Ovary (tissue), 9 donors: ENCODE results near the gene KRTAP10-2. TPM values are rescaled to one million over a fixed set of nuclear protein-coding genes. Genes with fewer than 3 reads are reported as not detected.

Source experiments
- DNase-seq, 5 donors: peaks; one replicate each; pipeline ENCODE4 v3.0.0-alpha.2; 2019 to 2020
- H3K27ac ChIP-seq, 2 donors: fragments of 200-600 bp; one replicate each; pipeline versions ENCODE4 v1.5.1 to v1.8.0; 2019 to 2022
- H3K27me3 ChIP-seq: fragments of 200-600 bp; one replicate; pipeline ENCODE4 v1.8.0; 2022
- H3K36me3 ChIP-seq: fragments of 200-600 bp; sonication (generic); one replicate; pipeline ENCODE4 v1.5.1; 2019
- H3K4me1 ChIP-seq: one replicate; pipeline ENCODE4 v1.8.1; 2013; ENCODE audit warnings: mild to moderate bottlenecking, moderate library complexity; ENCODE audit not compliant: insufficient read depth
- H3K4me3 ChIP-seq: fragments of 200-600 bp; sonication (generic); one replicate; pipeline ENCODE4 v1.5.1; 2017
- H3K9me3 ChIP-seq, 2 donors: fragments of 200-600 bp in 1 of 2; sonication (generic) in 1 of 2; one replicate each; pipeline versions ENCODE4 v1.5.1 to v1.8.1; 2013 to 2019; ENCODE audit warnings: mild to moderate bottlenecking in 1 of 2, moderate library complexity in 1 of 2
- CTCF ChIP-seq, 3 donors: fragments of 450-650 bp in 2 of 3; fragments of 200-600 bp in 1 of 3; IDR thresholded peaks; one replicate each; pipeline versions ENCODE4 v1.5.1 to v1.8.0; 2016 to 2022; ENCODE audit warnings: antibody characterized with exemption in 3 of 3, mild to moderate bottlenecking in 1 of 3
- EP300 ChIP-seq: sonication (generic); formaldehyde crosslinking; IDR thresholded peaks from one replicate; pipeline ENCODE4 v1.6.1; 2017; ENCODE audit warnings: antibody characterized with exemption
- POLR2A ChIP-seq: fragments of 450-650 bp; IDR thresholded peaks from one replicate; pipeline ENCODE4 v1.6.1; 2017; ENCODE audit warnings: antibody characterized with exemption, mild to moderate bottlenecking, moderate library complexity
- WGBS, 3 donors: extraction: QIAGEN DNeasy Blood & Tissue Kit in 1 of 3; methylation state at CpG; one replicate each; pipeline versions ENCODE4 v1.1.5 to v1.1.7; 2013 to 2017; 5-methylcytosine and 5-hydroxymethylcytosine counted together
- intact Hi-C, 4 donors: fragments of 100-400 bp; cut with DNase I; formaldehyde crosslinking; loops; one replicate each; pipeline versions ENCODE4 v1.11.0 to v1.15.1; 2022 to 2023
- polyA plus RNA-seq, 2 donors: library from polyadenylated mRNA; stranded (reverse); fragments of 200-250 nt in 1 of 2; fragments of 350-450 nt in 1 of 2; fragmentation: Illumina TruSeq in 1 of 2; extraction: RNeasy Lipid Tissue Mini Kit (QIAGEN cat#74804) in 1 of 2; gene quantifications; one replicate each; pipeline ENCODE4 v1.2.3, GENCODE V29; 2013 to 2014
- total RNA-seq, 7 donors: library from RNA; depleted of rRNA in 2 of 7; stranded (reverse); fragments of >200 nt in 2 of 7; fragmentation: NEBNext Ultra II Directional in 3 of 7; extraction: Animal tissue kit (Norgen Biotek cat#: 25700) in 3 of 7; gene quantifications; one replicate each; pipeline versions ENCODE4 v1.1.0 to v1.2.4, GENCODE V29; 2016 to 2023
- donor health status: DM: no; HTN: no; CAD: no; lungs with moderate emphysema.
- donor health status: DM: no; HTN: no; CAD: no.
- donor health status: Bipolar disorder and iron deficiency.
- donor health status: DM: yes; HTN: yes; CAD: no.
- donor health status: DM: no; HTN: no; CAD: no.
- donor health status: DM: yes; HTN: yes; CAD: no.

The KRTAP10-2 gene
- total and polyA plus RNA-seq, 9 donors: not detected

- Histone ChIP-seq H3K36me3 (no peaks in the 10 kb centered on the region), H3K4me1 (peaks cover 1% of the 10 kb centered on the region), H3K27ac (no peak overlapping the region), H3K9me3 (no peaks in the 10 kb centered on the region), H3K27me3 (no peaks in the 10 kb centered on the region), H3K4me3 (no peak overlapping the region)
- no peak for TF ChIP-seq POLR2A
- intact Hi-C loops: loop anchor here in 2 of 4 donors (2.0 to 10.0 kb wide), 2 partner anchors 19 to 283 kb away; no protein-coding TSS in a partner anchor
- 65% methylated on average over 8 of the region's 8 CpGs for WGBS, 3 donors
- no peak for DNase-seq
These were observed 39.4 kb downstream of the KRTAP10-2 start for GRCh38 chr21:44511938-44512275.

GRCh38 chr21:44511219-44511937, 39.9 kb downstream of the KRTAP10-2 start:
- Histone ChIP-seq H3K9me3 (no peaks in the 10 kb centered on the region), H3K4me1 (peaks cover 1% of the 10 kb centered on the region), H3K27ac (no peak overlapping the region), H3K36me3 (no peaks in the 10 kb centered on the region), H3K27me3 (no peaks in the 10 kb centered on the region), H3K4me3 (no peak overlapping the region)
- intact Hi-C loops: loop anchor here in 1 of 4 donors (10.0 kb wide), 1 partner anchor 283 kb away; no protein-coding TSS in a partner anchor
- WGBS, 3 donors: 74 to 78% (median 75%) methylated on average over 11 of the region's 11 CpGs
- TF ChIP-seq EP300 (no peak), POLR2A (no peak), CTCF (IDR thresholded peaks at IDR 0.05) (no peak)
- no peak for DNase-seq

GRCh38 chr21:44510508-44511218, 40.6 kb downstream of the KRTAP10-2 start:
- Histone ChIP-seq H3K4me3 (no peak overlapping the region), H3K36me3 (no peaks in the 10 kb centered on the region), H3K27me3 (no peaks in the 10 kb centered on the region), H3K27ac (no peak overlapping the region), H3K9me3 (no peaks in the 10 kb centered on the region), H3K4me1 (peaks cover 1% of the 10 kb centered on the region)
- no peak for TF ChIP-seq EP300
- peak in 1 of 3 donors; percentile 19 for TF ChIP-seq CTCF (IDR thresholded peaks at IDR 0.05)
- WGBS, 3 donors: 3 to 11% (median 4%) methylated on average over 18 to 36 of the region's 36 CpGs
- intact Hi-C loops: loop anchor here in 1 of 4 donors (10.0 kb wide), 1 partner anchor 284 kb away; no protein-coding TSS in a partner anchor
- peak in 2 of 5 donors; percentile 43 to 46 for DNase-seq

GRCh38 chr21:44510109-44510507, 41.2 kb downstream of the KRTAP10-2 start:
- TF ChIP-seq EP300: no peak
- no peak for TF ChIP-seq POLR2A
- TF ChIP-seq CTCF (IDR thresholded peaks at IDR 0.05): no peak
- H3K9me3 ChIP-seq: no peaks in the 10 kb centered on the region
- peaks cover 1% of the 10 kb centered on the region for H3K4me1 ChIP-seq
- intact Hi-C loops: loop anchor here in 1 of 4 donors (10.0 kb wide), 1 partner anchor 285 kb away; no protein-coding TSS in a partner anchor
- no peaks in the 10 kb centered on the region for H3K27me3 ChIP-seq
- no peak overlapping the region for H3K4me3 ChIP-seq
- WGBS, 3 donors: 49 to 62% (median 53%) methylated on average over 12 to 18 of the region's 18 CpGs
- no peaks in the 10 kb centered on the region for H3K36me3 ChIP-seq
- no peak for DNase-seq
- H3K27ac ChIP-seq: no peak overlapping the region

- WGBS, 3 donors: 70 to 75% (median 72%) methylated on average over 12 of the region's 12 CpGs
- H3K4me1 ChIP-seq: peaks cover 1% of the 10 kb centered on the region
- H3K4me3 ChIP-seq: no peak overlapping the region
- intact Hi-C loops: loop anchor here in 1 of 4 donors (10.0 kb wide), 1 partner anchor 285 kb away; no protein-coding TSS in a partner anchor
- H3K36me3 ChIP-seq: no peaks in the 10 kb centered on the region
- DNase-seq: no peak
- no peaks in the 10 kb centered on the region for H3K27me3 ChIP-seq
- TF ChIP-seq POLR2A: no peak
- TF ChIP-seq CTCF (IDR thresholded peaks at IDR 0.05): no peak
- no peaks in the 10 kb centered on the region for H3K9me3 ChIP-seq
- H3K27ac ChIP-seq: no peak overlapping the region
These were observed 41.8 kb downstream of the KRTAP10-2 start for GRCh38 chr21:44509539-44509938.
